Dermis microvascular lymphatic vessel endothelial cell (primary cell): Measurements from ENCODE around the gene SLC29A3. TPM values are rescaled to one million over a fixed set of nuclear protein-coding genes. Genes with fewer than 3 reads are reported as not detected.

Experiments
- DNase-seq, 2 donors: peaks; one replicate each; pipeline versions ENCODE4 v3.0.0 to v3.0.0-alpha.2; 2010; ENCODE audit warnings: low read depth in 2 of 2
- total RNA-seq: library from RNA; depleted of rRNA; stranded (reverse); fragments of >200 nt; gene quantifications from 2 replicates; pipeline ENCODE4 v1.2.1, GENCODE V29; 2014

Gene SLC29A3
- total RNA-seq, 1 donor from 2014 or later = 1.8 TPM

DNA sequence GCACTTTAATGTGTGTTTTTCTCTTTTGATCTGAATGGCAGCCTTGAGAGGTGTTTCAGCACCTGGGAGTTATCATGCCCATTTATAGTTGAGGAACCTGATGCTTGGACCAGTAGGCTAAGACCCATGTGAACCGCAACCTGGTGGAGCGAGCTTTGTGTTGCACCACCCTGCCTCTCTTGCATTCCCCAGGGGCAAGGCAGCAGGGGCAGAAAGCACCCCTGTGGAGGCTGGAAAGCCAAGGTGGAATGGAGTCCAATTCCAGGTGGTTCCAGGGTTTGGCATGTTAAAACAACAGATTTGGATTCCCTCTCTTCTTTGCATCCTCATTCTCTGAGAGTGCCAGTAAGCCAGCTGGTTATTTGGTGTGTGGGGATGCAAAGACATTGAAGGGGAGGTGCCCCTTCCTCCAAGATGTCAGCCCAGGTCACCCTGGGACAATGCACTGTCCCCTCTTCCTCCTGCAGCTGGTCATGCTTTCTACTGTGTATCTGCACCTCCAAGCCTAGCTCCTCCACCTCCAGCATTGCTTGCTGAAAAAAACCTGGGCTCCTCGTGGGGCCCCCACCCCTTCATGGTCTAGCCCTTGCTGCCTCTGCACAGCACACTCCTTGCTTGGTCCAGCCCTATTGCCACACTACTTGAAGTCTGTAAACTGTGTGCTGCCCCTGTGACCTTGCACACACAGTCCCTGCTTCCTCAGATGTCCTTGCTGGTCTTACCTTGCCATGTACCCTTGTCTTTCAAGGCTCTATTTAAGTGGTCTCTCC lies 72.0 kb downstream of the SLC29A3 start:
- no peak for DNase-seq

DNA sequence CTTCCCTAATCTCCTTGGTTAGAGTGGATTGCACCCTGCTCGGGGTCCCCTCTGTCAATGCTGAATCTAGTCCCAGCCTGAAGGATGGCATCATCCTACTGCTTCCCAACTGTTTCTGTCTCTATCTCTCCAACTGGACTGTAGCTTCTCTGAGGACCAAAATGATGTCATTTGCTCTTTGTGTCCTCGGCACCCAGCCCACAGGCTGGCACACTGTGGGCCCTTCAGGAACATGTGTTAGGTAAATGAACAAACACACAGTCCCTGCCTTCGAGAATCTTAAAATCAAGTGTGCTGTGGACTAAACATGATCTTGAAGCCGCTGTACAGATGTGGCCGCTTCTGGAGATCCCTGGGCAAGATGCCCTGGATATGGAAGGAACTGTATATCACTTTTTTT lies 72.6 kb downstream of the SLC29A3 start:
- no peak for DNase-seq

DNA sequence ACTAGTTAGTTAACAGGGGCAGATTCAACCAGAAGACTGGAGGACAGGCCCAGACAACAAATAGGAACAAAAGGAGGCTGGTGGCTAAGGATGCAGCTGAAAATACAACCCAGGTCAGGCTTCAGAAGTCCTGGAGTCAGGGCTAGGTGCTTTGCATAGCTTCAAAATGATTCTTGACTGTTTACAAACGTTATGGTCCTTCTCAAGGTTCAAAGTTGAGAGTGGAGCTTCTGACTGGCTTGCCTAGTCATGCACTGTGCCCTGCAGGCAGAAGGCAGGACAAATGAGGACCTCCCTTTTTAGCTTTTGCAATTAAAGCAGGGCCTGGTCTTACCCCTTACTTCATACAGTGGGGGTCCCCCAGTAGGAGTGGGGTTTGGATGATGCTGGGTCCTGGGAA lies 73.2 kb downstream of the SLC29A3 start:
- DNase-seq = no peak

DNA sequence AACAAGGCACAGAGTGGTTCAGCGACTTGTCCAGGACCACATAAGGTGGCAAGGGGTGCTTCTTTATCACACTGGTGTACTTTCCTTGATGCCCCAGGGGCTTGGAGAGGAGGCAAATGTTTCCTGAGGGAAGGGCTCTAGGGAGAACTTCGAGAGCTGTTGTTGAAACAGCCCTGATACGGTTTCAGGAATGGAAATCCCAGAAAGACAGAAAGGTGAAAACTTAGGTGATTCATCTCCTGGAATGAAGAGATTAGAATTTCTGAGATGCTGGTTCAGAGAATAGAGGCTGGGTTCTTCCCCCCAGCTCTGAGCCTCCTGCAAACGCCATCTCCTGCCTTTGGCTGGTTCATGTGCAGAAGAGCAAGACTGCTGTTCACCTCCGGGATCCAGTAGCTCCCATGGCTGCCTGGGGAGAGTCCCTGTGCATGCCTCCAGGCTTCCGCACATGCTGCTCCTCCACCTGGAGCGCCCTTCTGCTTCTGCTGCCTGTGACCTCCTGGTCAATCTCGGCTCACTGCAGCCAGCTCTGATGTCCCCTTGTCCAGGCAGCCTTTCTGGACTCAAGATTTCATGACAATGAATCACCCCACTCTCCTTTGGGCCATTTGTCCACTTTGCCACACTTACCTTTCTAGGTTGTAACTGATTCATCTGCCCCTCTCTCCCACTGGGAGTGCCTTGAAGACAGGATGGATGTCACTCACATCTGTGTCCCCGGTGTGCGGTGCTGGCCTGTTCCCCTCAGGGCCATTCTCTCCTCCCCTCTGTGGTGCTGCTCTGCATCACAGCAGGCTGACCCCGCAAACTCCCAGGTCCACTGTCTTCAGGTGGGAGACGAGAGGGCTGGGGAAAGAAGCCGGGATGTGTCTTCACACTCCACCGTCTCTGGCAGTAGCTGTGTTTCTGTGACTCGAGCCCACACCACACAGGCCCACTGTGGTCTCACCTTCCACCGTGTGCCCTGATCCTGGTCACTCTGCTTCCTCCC lies 74.0 kb downstream of the SLC29A3 start:
- no peak for DNase-seq

DNA sequence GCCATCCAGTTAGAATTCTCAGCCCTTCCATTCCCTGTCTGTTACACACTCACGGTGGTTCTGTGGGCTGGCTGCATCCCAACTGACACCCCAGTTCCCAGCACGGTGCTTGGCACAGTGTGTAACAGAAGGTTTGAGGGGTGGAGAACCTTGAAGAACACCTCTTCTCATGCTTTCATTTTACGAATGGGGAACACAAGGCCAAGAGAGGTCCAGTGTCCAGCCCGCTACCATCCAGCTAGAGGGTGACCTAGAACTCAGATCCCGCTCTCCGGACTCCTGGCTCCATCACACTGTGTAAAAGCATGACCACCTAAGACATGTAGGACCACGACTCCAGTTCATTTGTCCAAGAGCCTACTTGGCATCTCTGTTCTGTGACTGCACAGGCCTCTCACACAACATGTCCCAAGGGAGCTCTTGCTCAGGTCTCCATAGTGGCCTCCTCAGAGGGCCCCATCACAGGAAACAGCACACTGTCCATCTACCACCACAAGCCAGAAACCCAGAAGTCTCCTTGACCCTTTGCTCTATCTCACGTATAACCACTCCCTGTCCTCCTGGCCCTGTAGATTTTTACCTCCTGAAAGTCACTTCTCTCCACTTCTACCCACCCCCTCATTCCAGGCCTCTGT lies 74.9 kb downstream of the SLC29A3 start:
- no peak for DNase-seq

DNA sequence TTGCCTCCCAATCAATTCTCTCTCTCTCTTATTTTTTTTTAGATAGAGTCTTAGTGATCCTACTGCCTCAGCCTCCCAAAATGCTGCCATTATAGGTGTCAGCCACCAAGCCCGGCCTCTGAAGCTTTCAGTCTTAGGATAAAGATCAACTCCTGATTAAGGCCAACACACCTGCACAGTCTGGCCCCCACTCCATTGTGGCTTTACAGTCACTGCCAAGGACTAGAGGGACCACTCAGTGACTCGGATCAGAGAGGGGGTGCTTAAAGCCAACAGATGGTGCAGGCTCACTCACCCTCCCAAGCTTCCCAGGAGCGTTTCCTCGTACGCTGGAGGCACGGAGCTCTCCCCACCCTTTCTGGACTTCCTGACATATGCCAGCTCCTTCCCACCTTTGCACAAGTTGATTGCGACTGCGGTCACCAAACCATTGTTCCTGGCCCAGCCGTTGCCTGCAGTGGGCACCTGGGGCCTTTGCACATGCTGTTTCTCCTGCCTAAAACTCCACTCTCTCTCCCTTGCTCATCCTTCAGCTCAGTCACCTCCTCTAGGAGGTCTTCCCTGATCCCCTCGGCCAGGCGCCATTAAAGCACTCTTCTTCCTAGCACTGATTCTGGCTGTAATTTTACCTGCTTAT lies 76.0 kb downstream of the SLC29A3 start:
- DNase-seq = no peak

DNA sequence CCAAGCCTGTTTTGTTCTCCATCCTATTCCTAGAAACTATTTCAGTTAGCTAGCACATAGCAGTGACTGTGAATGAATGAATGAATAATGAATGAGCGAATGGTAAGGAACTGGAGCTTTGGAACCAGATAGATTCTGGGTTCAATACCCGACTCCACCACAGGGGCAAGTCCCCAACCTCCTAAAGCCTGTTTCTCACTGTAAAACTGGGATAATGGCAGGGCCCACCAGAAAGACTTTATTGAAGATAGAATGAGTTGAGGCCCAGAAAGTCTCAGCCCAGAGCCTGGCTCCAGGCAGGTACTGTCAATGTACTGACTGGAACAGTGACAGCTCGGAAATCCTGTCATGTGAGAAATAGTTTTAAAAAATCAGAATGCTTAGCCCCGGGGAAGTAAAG lies 76.6 kb downstream of the SLC29A3 start:
- no peak for DNase-seq

DNA sequence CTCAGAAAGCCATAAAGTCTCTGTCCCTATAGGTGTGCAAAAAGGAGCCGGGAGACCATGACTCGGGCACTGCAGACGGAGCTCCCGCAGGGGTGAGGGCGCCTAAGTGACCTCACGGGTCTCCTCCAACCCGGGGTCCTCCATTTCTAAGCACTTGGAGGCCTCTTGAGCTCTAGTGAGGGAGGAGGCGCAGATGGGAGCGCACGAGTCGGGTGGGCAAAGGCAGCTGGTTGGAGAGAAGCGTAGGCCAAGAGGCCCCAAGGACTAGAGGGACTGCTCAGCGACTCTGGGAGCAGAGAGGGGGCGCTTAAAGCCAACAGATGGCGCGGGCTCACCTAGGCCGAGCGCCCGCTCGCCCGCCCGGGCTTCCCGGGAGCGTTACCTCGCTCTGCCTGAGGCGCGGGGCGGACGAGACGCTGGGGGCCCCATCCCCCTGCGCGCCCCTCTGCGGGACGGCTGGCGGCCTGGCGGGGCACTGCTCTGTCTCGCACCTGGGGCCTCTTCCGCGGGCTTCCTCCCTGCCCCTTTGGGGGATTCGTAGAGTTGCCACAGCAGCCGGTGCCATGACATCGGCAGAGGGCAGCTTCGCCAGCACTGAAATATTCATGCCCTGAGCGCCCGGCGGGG lies 77.1 kb downstream of the SLC29A3 start:
- peak; percentile 7 to 24 for DNase-seq

DNA sequence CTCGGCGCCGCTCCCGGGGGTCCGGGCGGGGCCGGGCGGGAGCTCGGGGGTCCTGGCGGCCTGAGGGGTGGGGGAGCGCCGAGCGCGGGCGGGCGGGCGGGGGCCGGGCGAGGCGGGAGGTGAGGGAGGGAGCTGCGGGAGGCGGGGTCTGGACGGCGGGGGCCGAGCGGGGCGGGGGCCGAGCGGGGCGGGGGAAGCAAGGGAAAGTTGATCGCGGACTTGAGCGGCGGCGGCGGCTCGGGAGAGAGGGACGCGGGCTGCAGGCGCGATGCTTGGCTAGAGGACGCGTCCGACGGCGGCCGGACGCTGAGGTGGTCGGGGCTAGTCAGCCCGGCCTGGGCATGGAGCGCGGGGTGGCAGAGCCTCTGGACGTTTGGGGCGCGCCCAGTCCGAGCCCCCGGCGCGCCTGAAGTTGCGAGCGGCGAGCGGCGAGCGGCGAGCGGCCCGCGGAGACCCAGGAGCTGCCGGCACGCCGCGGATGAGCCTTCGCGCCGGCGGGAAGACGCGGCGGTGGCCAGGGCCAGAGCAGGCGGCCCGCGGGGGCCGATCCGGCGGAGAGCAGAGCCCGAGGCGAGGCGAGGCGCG lies 77.7 kb downstream of the SLC29A3 start, which contains the start of gene CDH23:
Gene CDH23 (plus strand): TSS at position 210 of the 585 bp plus-strand sequence. CDS start 42,912 bp downstream, outside the sequence.
- DNase-seq = peak in 1 of 2 donors; percentile 5

DNA sequence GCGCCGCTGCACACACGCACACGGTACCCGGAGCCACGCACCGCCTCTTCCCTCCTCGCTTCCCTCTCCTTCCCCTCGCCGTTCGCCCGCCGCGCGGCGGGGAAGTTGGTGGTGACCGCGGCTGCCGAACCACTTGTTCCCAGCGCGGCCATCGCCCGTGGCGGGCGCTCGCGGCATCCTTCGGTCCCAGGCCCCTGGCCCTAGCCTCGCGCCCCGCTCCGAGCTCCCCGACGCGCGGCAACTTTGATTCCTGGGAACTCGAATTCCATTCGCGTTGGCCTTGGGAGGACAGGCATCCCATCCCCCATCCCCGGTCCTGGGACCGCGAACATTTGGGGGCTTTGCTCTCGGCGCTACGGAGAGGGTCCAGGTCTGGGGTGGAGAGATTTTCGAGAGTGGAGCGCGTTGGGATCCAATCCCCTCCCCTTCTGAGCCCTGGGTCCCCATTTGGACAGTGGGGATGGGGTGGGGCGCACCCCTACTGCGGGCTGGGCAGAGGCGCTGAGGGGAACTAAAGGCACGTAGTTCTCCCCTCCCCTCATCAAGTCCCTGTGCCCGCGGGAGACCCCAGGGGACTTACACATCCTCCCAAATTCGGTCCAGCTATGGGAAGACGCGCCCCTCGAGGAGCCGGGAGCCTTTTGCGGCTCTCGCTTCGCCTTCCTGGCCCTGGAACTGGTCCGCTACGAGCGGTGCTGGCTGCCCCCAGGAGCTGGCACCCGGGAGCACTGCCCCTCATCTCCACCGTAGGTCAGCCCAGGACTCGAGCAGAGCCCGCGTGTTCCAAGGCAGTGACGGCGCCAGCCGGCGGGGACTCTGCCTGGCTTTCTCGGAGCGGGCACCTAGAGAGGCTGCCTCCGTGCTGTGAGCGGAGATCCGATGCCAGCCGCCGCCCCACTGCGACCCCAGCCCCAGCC lies 78.5 kb downstream of the SLC29A3 start:
- DNase-seq = no peak

DNA sequence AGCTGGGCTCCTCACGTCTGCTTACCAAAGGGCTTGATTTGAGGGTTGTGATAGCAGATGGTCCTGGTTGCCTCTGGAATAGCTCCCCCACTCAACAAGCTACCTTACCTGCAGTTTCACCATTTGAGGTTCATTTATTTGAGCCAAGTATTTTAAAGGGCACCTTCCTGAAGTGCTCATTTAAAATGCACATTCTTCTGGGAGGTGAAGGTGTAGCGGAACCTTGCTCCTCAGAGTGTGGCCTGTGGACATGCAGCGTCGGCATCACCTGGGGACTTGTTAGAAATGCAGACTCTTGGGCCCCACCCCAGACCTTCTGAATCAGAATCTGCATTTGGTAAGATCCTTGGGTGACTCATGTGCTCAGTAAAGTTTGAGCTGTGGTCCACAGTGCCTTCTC lies 79.9 kb downstream of the SLC29A3 start:
- no peak for DNase-seq

DNA sequence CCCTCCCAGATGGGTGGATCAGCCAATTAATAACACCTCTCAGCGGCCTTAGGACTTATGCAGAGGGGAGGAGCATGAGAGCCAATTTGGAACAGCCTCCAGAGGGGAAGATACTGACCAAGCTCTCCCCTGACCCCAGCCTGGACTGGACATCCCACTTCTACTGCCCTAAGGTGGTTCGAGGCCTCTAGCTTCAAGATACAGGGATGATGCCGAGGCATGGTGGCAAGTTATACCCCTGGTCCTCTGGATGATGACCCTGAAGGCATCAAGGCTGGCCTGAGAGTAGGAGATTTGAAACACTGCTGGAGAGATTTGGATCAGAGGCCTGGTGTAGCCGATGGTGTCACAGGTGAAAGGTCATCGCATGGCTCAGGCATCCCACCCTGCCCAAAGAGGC lies 80.9 kb downstream of the SLC29A3 start:
- DNase-seq = no peak

DNA sequence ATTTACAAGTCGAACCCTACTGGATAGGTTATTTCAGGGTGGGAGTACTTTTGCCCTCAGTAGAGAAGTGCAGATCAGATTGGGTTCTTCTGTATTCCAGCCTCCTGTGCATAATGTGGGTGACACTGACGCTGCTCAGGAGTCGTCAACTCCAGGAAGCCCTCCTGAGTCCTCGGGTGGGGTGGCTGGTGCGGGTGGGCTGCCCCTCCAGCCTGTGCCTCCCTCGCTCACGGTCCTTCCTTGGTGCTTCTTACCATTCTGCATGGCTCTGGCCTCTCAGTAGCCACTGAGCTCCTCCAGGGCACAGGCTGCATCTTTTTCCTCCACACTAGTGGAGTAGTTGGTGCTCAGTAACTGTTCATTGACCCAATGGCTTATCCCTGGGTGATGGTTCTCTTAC lies 82.0 kb downstream of the SLC29A3 start:
- DNase-seq = no peak

DNA sequence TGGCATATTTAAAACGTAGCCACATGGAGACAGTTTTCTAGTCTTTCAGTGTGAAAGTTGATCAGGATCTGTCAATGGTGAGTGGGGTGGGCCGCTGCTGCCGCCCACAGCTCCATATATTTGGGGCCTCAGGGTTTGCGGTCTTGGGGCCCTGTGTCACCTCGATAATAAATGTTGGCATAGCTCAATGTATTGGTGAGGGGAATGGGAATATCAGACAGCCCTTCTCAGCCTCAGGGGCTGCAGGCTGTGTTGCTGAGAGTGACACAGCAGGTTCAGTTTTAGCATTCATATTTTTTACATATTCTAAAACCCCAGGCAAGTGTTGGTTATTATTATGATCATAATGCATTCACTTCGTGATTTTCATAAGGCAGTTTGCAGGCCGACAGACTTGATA lies 82.9 kb downstream of the SLC29A3 start:
- no peak for DNase-seq

DNA sequence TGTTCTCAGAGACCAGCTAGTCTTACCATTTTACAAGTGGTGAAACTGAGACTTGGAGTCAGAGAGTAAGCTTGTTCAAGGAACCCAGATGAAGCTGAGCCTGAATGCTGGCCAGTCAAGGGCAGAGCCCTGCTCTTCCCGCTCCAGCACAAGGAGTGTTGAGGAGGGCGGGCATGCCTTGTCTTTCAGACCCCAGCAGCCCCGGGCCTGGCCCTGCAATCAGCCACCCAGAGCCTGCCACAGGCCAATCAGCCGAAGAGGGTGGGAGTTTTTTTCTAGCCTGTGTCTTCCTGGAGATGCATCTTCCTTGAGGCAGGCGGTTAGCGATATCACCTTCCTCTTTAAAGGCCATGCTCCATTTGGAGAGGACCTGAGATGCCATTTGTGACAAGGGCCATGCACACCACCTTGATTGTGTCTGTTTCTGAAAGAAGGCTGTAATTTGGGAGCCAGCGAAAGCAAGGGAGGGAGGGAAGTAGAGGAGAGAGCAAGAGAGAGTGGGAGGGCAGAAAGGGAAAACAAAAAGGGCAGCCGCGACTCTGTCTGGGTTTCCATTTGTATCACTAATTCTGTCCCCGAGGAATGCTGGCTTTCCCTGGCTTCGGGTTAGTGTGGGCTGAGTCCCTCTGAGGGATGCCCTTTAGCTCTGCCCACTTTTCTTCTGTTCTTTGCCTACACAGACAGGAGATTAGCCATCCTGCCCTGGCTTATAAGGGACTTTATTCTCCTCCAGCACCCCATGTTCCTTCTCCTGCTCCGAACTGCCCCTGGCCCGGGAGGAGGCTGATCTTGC lies 85.6 kb downstream of the SLC29A3 start:
- no peak for DNase-seq

DNA sequence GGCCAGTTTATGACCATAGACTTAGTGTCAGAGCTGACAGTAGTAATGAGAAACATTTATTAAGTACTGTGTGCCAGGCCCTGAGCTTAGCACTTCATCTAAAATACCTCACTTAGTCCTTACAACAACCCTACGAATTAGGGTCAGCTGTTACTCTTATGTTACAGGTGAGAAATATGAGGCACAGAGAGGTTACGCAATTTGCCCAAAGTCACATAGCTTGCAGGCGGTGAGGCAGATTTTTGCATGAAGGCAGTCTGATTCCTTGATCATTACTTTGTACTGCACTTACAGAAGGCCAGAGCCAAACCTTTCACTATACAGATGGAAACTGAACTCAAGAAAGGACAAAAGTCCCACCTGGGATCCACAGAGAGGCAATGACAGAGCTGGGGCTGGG lies 87.8 kb downstream of the SLC29A3 start:
- DNase-seq = no peak

DNA sequence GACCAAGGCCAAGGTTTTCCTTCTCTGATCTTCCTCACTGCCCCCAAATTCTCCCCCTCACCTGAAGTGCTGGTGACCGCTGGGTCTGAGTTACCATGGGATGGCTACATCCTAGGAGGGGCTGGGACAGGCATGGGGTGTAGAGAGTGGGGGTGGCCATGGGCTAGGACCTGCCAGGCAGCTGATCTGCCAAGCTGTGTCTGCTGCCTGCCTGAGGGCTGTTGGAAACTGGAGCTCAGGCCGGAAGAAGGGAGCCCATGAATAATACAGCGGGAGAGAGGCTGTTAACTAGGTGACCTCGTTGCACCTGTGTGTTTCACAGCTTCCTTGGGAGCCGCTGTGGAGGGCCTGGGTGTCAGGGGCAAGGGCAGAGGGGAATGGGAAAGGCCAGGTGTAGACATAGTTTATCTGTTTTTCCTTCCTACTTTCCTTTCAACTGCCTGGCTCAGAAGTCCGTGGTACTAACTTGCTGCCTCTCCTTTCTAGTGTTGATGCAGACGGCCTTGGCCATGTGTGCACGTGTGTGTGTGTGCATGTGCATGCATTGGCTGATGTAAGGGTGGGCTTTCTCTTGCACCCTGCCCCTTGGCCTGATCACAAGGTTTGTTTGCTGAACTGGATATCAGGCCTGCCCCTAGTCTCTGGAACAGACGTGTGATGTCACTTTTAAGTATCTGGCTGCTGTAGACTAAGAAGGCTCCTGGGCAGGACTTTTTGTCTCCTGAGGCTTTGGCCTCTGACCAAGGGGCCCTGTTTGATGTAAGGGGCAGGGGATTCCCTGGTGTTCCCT lies 89.6 kb downstream of the SLC29A3 start:
- DNase-seq = no peak
